ENCODE results near the gene PRDM8.

PRDM8 gene

DNA sequence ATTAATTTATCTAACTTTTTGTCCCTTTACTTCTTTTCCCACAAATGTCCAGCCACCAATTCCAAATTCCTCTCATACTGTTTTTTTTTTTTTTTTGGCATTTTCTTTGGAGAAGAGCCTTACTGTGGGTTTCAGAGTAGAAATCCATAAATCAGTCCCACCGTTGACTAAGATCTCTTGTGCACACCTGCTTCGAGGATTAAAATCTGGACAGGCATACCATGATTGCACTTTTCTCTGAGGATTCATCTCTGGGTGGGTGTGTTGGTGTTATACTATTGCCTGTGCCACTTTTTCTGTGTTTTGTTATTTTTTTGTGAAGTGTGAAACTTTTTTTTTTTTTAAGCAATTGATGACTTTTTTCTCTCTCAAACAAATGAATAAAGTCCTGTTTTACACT, 13.2 kb downstream of the PRDM8 start:
- TF ChIP-seq, protein P1, sequence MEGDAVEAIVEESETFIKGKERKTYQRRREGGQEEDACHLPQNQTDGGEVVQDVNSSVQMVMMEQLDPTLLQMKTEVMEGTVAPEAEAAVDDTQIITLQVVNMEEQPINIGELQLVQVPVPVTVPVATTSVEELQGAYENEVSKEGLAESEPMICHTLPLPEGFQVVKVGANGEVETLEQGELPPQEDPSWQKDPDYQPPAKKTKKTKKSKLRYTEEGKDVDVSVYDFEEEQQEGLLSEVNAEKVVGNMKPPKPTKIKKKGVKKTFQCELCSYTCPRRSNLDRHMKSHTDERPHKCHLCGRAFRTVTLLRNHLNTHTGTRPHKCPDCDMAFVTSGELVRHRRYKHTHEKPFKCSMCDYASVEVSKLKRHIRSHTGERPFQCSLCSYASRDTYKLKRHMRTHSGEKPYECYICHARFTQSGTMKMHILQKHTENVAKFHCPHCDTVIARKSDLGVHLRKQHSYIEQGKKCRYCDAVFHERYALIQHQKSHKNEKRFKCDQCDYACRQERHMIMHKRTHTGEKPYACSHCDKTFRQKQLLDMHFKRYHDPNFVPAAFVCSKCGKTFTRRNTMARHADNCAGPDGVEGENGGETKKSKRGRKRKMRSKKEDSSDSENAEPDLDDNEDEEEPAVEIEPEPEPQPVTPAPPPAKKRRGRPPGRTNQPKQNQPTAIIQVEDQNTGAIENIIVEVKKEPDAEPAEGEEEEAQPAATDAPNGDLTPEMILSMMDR (IDR thresholded peaks at IDR 0.05; ENCODE audit: low read depth, low read length) = no peak
- H3K4me3 ChIP-seq (ENCODE audit: low read depth, low read length) = no peak overlapping the region
- in situ Hi-C loops (cut with HindIII; ENCODE audit: low sequenced_read_pairs) = no loop called here
- DNase-seq (ENCODE audit: low read depth, low spot score) = no peak

DNA sequence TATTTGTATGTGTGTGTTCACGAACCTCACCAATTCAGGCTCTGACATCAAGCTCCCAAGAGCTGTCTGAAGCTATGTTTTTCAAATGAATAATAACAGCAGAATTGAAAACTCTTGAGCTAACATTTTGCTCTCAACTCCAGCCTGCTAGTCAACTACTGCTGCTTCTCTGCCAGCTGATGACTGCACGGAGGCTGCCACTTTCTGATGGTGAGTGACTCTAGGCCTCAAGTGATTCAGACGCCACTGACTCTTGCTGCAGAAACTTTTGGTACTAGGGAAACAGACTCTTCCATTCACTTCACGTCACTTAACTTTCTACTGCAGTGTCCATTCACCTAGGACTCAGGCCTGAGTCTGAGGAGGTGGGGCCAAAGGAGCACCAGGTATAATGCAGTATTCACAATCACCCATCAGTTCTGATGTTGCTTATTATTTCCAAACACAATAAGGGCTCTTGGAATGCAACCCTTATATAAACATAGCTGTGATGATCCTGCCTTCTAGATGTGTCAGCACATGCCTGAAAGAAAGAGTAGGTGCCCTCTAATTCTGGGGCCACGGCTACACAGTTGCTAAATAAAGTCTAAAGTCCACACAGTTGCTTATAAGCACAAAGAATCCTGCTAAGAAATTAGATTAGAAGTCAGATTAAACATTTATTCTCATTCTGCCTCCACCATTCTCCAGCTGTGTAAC, 16.0 kb downstream of the PRDM8 start:
- peak; percentile 49 for DNase-seq (ENCODE audit: low read depth, low spot score)
- in situ Hi-C loops (cut with HindIII; ENCODE audit: low sequenced_read_pairs) = no loop called here
- TF ChIP-seq, protein P1 (IDR thresholded peaks at IDR 0.05; ENCODE audit: low read depth, low read length) = no peak
- no peak overlapping the region for H3K4me3 ChIP-seq (ENCODE audit: low read depth, low read length)

DNA sequence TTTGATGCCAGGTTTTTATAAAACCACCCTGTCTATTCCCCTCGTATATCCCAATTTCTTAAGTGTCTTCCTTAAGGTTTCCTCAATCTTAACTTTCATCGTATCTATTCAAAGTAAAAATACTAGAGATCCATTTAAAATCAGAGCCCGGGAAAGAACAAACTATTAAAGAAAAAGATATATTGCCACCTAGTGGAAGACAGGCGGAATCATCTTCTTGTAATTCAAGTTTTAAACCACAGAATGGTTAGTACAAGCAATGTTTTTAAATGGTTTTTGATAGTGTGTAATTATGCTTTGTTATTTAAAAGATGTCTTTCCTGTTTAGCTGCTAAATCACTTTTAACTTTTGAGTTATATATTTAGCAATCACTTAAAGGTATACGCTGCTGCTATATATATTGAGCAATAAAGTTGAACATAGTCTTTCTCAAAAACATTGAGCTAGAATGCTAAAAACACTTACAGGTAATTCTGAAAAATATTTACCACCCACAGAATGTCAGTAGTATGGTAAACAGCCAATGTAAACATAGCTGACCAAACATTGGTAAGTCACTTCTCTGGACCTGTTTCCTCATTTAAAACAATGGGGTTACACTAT, 18.2 kb downstream of the PRDM8 start:
- TF ChIP-seq, protein P1 (IDR thresholded peaks at IDR 0.05; ENCODE audit: low read depth, low read length) = peak; percentile 52
- peak; percentile 66 for DNase-seq (ENCODE audit: low read depth, low spot score)
- in situ Hi-C loops (cut with HindIII; ENCODE audit: low sequenced_read_pairs) = no loop called here
- H3K4me3 ChIP-seq (ENCODE audit: low read depth, low read length) = no peak overlapping the region

DNA sequence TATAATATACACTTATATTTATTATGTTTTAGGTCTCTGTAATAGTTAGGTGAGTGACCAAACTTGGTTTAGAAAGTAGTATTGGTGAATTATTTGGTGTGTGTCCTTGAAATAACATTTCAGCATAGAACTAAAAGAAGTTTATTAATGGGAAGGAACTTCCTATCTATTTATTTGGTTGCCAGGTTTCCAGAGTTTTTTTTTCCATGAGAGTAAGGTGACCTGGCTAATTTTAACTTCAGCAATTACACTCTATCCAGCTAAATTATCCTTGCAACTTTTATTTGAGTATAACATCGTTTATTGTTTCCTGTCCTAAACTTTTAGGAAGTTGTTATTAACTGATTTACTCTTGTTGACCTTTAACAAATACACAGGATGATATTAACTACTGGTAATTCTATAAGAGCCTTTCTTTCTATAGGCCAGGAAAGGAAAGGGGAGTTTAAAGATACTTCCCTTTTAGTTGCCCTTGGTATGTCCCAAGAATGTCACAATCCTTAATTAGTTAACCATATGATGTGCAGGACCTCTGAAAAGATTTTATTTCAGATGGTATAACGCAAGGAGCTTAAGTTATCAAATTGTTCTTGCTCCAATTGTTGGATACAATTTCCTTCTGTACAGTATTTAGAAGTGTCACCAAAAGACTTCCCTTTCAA, 18.9 kb downstream of the PRDM8 start:
- no peak overlapping the region for H3K4me3 ChIP-seq (ENCODE audit: low read depth, low read length)
- DNase-seq (ENCODE audit: low read depth, low spot score) = no peak
- TF ChIP-seq, protein P1 (IDR thresholded peaks at IDR 0.05; ENCODE audit: low read depth, low read length) = no peak
- in situ Hi-C loops (cut with HindIII; ENCODE audit: low sequenced_read_pairs) = no loop called here

DNA sequence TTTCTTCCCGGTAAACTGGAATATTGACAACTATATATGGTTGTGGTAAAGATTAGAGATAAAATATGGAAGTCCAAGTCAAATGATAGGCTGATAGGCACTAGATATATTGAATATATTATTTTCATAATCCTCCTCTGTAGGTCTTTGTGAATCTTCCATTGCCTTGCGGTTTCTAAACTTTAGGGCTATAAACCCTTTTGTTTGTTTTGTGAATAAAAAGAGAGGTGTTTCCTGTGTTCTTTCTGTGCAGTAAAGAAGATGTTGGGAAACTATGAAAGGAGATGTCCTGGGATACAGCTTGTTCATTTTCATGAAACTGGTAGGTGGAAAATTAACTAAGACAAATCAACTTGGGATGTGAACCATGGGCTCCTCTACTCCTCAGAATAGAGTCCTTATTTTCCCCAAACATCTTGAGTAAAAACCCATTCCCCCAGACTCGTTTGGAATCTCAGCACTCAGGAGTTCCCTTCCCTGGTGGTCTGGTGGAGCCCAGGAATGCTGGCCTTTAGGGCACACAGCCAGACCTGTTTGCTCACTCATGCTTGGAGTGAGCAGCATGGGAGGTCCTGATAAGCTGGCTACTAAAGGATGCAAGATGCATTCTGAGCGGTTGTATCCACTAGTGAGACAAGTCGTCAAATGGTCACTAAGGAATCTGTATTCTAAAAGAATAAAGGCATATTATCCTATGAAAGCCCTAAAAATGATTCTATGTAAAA, 22.2 kb downstream of the PRDM8 start:
- TF ChIP-seq, protein P1 (IDR thresholded peaks at IDR 0.05; ENCODE audit: low read depth, low read length) = no peak
- H3K4me3 ChIP-seq (ENCODE audit: low read depth, low read length) = no peak overlapping the region
- DNase-seq (ENCODE audit: low read depth, low spot score) = no peak
- in situ Hi-C loops (cut with HindIII; ENCODE audit: low sequenced_read_pairs) = no loop called here

DNA sequence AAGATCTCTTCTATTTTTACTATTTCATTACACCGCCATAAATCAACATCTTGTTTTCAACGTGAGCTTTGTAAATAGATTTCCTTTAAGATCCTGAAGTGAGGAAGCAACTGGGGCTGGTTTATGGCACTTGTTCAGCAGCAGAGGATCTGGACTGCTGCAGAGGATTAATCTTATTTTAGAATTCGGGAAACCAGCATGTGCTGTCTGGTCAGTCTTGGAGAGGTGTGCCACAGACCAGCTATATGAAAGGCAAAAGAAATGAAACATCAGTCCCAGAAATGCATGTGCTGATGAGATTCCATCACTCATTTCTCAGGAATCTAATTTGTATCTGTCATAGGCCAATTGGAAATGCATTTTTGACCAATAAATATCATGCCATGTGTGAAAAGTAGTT, 23.4 kb downstream of the PRDM8 start:
- no peak for DNase-seq (ENCODE audit: low read depth, low spot score)

More for the DNA sequence above, 23.4 kb downstream of the PRDM8 start:
- H3K4me3 ChIP-seq (ENCODE audit: low read depth, low read length) = no peak overlapping the region
- in situ Hi-C loops (cut with HindIII; ENCODE audit: low sequenced_read_pairs) = no loop called here
- TF ChIP-seq, protein P1 (IDR thresholded peaks at IDR 0.05; ENCODE audit: low read depth, low read length) = no peak
